ENCODE data around the gene ZNF521. TPM values are rescaled to one million over a fixed set of nuclear protein-coding genes. Genes with fewer than 3 reads are reported as not detected.

The ZNF521 gene
- total RNA-seq, 1 experiment from 2014 or later: 0.04 TPM

DNA sequence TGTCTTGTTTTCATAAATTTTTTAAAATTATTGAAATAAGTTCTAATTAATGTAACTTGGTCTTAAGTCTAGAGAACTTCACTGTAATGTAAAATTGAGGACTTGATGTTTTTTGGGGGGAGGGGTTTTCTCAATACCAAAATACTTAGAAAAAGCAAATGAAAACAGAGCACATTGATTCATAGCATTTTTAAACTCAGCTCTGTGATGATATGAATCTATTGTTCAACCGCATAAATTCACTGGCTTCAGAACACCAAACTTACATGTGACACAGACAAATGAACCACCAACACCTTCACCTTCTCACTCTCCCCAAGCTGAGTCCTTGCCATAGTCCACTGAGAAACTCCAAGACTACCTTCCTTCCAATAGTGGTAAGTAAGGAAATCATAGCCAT, 108.2 kb downstream of the ZNF521 start:
- H3K27ac ChIP-seq (ENCODE audit: low read length): no peak overlapping the region
- no peaks in the 10 kb centered on the region for H3K79me2 ChIP-seq (ENCODE audit: low read length)
- H3K9ac ChIP-seq (ENCODE audit: low read length): no peak overlapping the region
- no peaks in the 10 kb centered on the region for H4K20me1 ChIP-seq (ENCODE audit: low read length)
- POLR2A ChIA-PET (ENCODE audit: unreplicated experiment): no interaction called here
- H3K9me2 ChIP-seq (replicated peaks; ENCODE audit: low read length): no peaks in the 10 kb centered on the region
- H2AFZ ChIP-seq (ENCODE audit: low read length): no peak overlapping the region
- H3K4me3 ChIP-seq (ENCODE audit: low read length): no peak overlapping the region
- BruUV-seq (replicated peaks): no TSS peak
- DNase-seq (no peak), ATAC-seq (no peak)
- H3K4me2 ChIP-seq (ENCODE audit: low read length): no peak overlapping the region
- CTCF ChIA-PET: no interaction called here
- H3K27me3 ChIP-seq (ENCODE audit: low read length): no peaks in the 10 kb centered on the region
- H3K36me3 ChIP-seq (ENCODE audit: low read depth, low read length): no peaks in the 10 kb centered on the region
- TF ChIP-seq EZH2 (IDR thresholded peaks at IDR 0.05; ENCODE audit: low read length, unreplicated experiment): no peak
- TF ChIP-seq EZH2phosphoT487 (IDR thresholded peaks at IDR 0.05; ENCODE audit: borderline replicate concordance, low read length): no peak
- no peak for TF ChIP-seq CTCF (conservative IDR thresholded peaks at IDR 0.05; ENCODE audit: low read depth, low read length)
- H3F3A ChIP-seq (ENCODE audit: low read length, unreplicated experiment): no peaks in the 10 kb centered on the region
- intact Hi-C loops (cut with micrococcal nuclease): no loop called here
- no peaks in the 10 kb centered on the region for H3K9me3 ChIP-seq (ENCODE audit: low read length)
- peaks cover 22% of the 10 kb centered on the region for H3K4me1 ChIP-seq (ENCODE audit: insufficient read depth, low read length)

GRCh38 chr18:25243257-25243656, 108.7 kb downstream of the ZNF521 start:
- Histone ChIP-seq H3K4me1 (ENCODE audit: insufficient read depth, low read length) (peaks cover 17% of the 10 kb centered on the region), H3K27me3 (ENCODE audit: low read length) (no peaks in the 10 kb centered on the region), H3K27ac (ENCODE audit: low read length) (no peak overlapping the region), H2AFZ (ENCODE audit: low read length) (no peak overlapping the region), H3F3A (ENCODE audit: low read length, unreplicated experiment) (no peaks in the 10 kb centered on the region), H4K20me1 (ENCODE audit: low read length) (no peaks in the 10 kb centered on the region), H3K36me3 (ENCODE audit: low read depth, low read length) (no peaks in the 10 kb centered on the region), H3K9ac (ENCODE audit: low read length) (no peak overlapping the region), H3K9me2 (replicated peaks; ENCODE audit: low read length) (no peaks in the 10 kb centered on the region), H3K4me2 (ENCODE audit: low read length) (no peak overlapping the region), H3K4me3 (ENCODE audit: low read length) (no peak overlapping the region), H3K9me3 (ENCODE audit: low read length) (no peaks in the 10 kb centered on the region), H3K79me2 (ENCODE audit: low read length) (no peaks in the 10 kb centered on the region)
- intact Hi-C loops (cut with micrococcal nuclease): no loop called here
- CTCF ChIA-PET: interaction anchor here (0.6 kb wide), 1 partner anchor 46 kb away, joined by 3 read pairs; no protein-coding TSS in a partner anchor
- TF ChIP-seq CTCF (conservative IDR thresholded peaks at IDR 0.05; ENCODE audit: low read depth, low read length) (no peak), EZH2 (IDR thresholded peaks at IDR 0.05; ENCODE audit: low read length, unreplicated experiment) (no peak), EZH2phosphoT487 (IDR thresholded peaks at IDR 0.05; ENCODE audit: borderline replicate concordance, low read length) (no peak)
- POLR2A ChIA-PET (ENCODE audit: unreplicated experiment): no interaction called here
- BruUV-seq (replicated peaks): no TSS peak
- DNase-seq: no peak
- ATAC-seq: no peak

DNA sequence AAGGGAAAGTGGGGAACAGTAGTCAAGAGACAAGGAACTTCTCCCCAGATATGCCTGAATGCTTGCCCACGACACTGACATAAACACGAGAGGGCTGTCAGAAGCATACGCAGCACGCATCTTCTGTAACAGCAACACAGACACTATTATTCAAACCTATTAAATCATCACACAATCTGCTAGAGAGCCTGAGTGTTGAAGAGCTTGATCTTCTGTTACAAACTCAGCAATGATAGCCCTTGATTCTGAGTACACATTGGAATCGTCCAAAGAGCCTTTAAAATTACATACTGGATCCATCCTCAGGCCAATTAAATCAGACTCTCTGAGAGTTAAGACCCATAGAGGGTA, 111.6 kb downstream of the ZNF521 start:
- H3K9me2 ChIP-seq (replicated peaks; ENCODE audit: low read length): no peaks in the 10 kb centered on the region
- intact Hi-C loops (cut with micrococcal nuclease): no loop called here

More for the DNA sequence above, 111.6 kb downstream of the ZNF521 start:
- ChIA-PET CTCF (no interaction called here), POLR2A (ENCODE audit: unreplicated experiment) (no interaction called here)
- Histone ChIP-seq H3K36me3 (ENCODE audit: low read depth, low read length) (no peaks in the 10 kb centered on the region), H2AFZ (ENCODE audit: low read length) (no peak overlapping the region), H3F3A (ENCODE audit: low read length, unreplicated experiment) (no peaks in the 10 kb centered on the region), H3K4me1 (ENCODE audit: insufficient read depth, low read length) (peaks cover 7% of the 10 kb centered on the region; the same call in 1 of the 2 replicates), H3K4me2 (ENCODE audit: low read length) (no peak overlapping the region), H3K9ac (ENCODE audit: low read length) (no peak overlapping the region), H3K27me3 (ENCODE audit: low read length) (no peaks in the 10 kb centered on the region), H3K9me3 (ENCODE audit: low read length) (no peaks in the 10 kb centered on the region), H3K79me2 (ENCODE audit: low read length) (no peaks in the 10 kb centered on the region), H3K4me3 (ENCODE audit: low read length) (no peak overlapping the region), H4K20me1 (ENCODE audit: low read length) (no peaks in the 10 kb centered on the region), H3K27ac (ENCODE audit: low read length) (no peak overlapping the region)
- ATAC-seq: no peak
- no peak for DNase-seq
- TF ChIP-seq EZH2 (IDR thresholded peaks at IDR 0.05; ENCODE audit: low read length, unreplicated experiment) (no peak), CTCF (conservative IDR thresholded peaks at IDR 0.05; ENCODE audit: low read depth, low read length) (no peak)
- no TSS peak for BruUV-seq (replicated peaks)
